Middle frontal gyrus (tissue), 1 donor: ENCODE measurements around the gene SEPTIN8.

Source experiments
- DNase-seq: peaks from one replicate; pipeline ENCODE4 v3.0.0-alpha.2; 2015; ENCODE audit warnings: low spot score; ENCODE audit errors: extremely low spot score

SEPTIN8 gene

GRCh38 chr5:132777209-132778069 lies at the start of gene SEPTIN8:
SEPTIN8 (minus strand) TSS chr5:132777239; CDS start chr5:132777137, 102 bp downstream.
- no peak for DNase-seq

GRCh38 chr5:132826424-132827082 lies 49.5 kb upstream of the SEPTIN8 start:
- DNase-seq, result no peak

GRCh38 chr5:132825834-132826391 lies 48.9 kb upstream of the SEPTIN8 start:
- DNase-seq, result no peak

GRCh38 chr5:132825033-132825833 lies 48.2 kb upstream of the SEPTIN8 start:
- DNase-seq, result no peak

GRCh38 chr5:132824426-132824825 lies 47.4 kb upstream of the SEPTIN8 start:
- no peak for DNase-seq

- DNase-seq, result no peak
These were observed 46.5 kb upstream of the SEPTIN8 start for GRCh38 chr5:132823481-132824050.

- DNase-seq, result no peak
These were observed 45.8 kb upstream of the SEPTIN8 start for GRCh38 chr5:132822650-132823480.

- DNase-seq, result no peak
These were observed 44.8 kb upstream of the SEPTIN8 start for GRCh38 chr5:132821791-132822190.

GRCh38 chr5:132821350-132821749 lies 44.3 kb upstream of the SEPTIN8 start:
- DNase-seq, result no peak

GRCh38 chr5:132820162-132820754 lies 43.2 kb upstream of the SEPTIN8 start:
- peak; percentile 92 for DNase-seq

- no peak for DNase-seq
These were observed 42.4 kb upstream of the SEPTIN8 start for GRCh38 chr5:132819468-132819867.

- no peak for DNase-seq
These were observed 40.0 kb upstream of the SEPTIN8 start for GRCh38 chr5:132817011-132817410.

- no peak for DNase-seq
These were observed 39.5 kb upstream of the SEPTIN8 start for GRCh38 chr5:132816554-132816953.

GRCh38 chr5:132816083-132816482 lies 39.0 kb upstream of the SEPTIN8 start:
- no peak for DNase-seq

- DNase-seq, result no peak
These were observed 38.4 kb upstream of the SEPTIN8 start for GRCh38 chr5:132815454-132815853.

GRCh38 chr5:132814503-132815294 lies 37.7 kb upstream of the SEPTIN8 start:
- no peak for DNase-seq

- no peak for DNase-seq
These were observed 36.8 kb upstream of the SEPTIN8 start for GRCh38 chr5:132813599-132814502.
